NT2/D1 (cell line): Measurements from ENCODE around the gene IER3.

Source experiments
- YY1 ChIP-seq: IDR thresholded peaks from 2 replicates; pipeline ENCODE4 v1.6.1; 2011; ENCODE audit not compliant: insufficient read length, insufficient read depth
- ZNF274 ChIP-seq: IDR thresholded peaks from 2 replicates; pipeline ENCODE4 v1.6.1; 2011; ENCODE audit warnings: mild to moderate bottlenecking, low read depth, low read length

DNA sequence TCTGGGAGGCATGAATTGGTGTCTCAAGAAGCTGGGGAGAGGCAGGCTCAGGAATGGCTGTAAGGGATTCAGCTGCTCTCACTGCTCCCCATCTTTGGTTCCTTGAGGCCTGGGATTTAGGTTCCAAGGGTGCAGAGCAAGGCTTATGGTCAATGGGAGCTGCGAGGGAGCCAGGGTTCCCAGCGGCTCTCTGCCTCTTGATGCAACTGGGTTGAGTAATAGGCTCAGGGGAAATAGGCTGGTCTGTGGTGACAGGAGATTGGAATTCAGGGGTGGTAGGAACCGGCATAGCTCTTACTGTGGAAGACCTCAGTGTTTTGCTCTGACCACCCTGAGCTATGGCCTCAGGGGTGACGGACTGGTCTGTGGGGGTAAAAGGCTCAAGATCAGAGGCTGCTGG is 40.5 kb downstream of the IER3 start:
- no peak for TF ChIP-seq ZNF274
- no peak for TF ChIP-seq YY1
